Measurements from ENCODE around the gene EYA3. TPM values are rescaled to one million over a fixed set of nuclear protein-coding genes. Genes with fewer than 3 reads are reported as not detected.
A peak's percentile ranks its signal among the peaks of the same experiment; 100 is the strongest.

The EYA3 gene
- total and polyA plus RNA-seq, 2 of the 4 experiments (the other 2 are of a cell fraction) = 9.1 to 17.6 TPM

- no peak for TF ChIP-seq MAZ (IDR thresholded peaks at IDR 0.05; ENCODE audit: borderline replicate concordance, low read depth, low read length)
These were observed 21.8 kb downstream of the EYA3 start (continued) for GRCh38 chr1:28066393-28067154.

GRCh38 chr1:28064064-28064463, 24.3 kb downstream of the EYA3 start:
- no TSS peak for BruUV-seq (replicated peaks)
- Histone ChIP-seq H3K9me3 (ENCODE audit: control insufficient read depth, insufficient read depth, low read length) (no peaks in the 10 kb centered on the region), H2AK5ac (ENCODE audit: low read depth, low read length) (no peak overlapping the region), H3K23ac (ENCODE audit: low read depth, low read length) (no peak overlapping the region), H3K18ac (ENCODE audit: low read depth, low read length) (no peak overlapping the region), H4K91ac (ENCODE audit: insufficient read depth, low read depth, low read length) (no peak overlapping the region), H2BK5ac (ENCODE audit: low read depth, low read length, poor library complexity, severe bottlenecking) (peak overlapping the region; percentile 29), H4K8ac (ENCODE audit: low read depth in 2 of 2, low read length in 2 of 2) (no peak overlapping the region), H3K4me1 (ENCODE audit: control insufficient read depth, insufficient read depth, low read length) (peaks cover 3% of the 10 kb centered on the region; the same call in 1 of the 2 replicates), H3K14ac (replicated peaks; ENCODE audit: low read depth, low read length) (no peak overlapping the region), H3K56ac (ENCODE audit: extremely low read depth, insufficient read depth, low read length) (no peak overlapping the region), H3K9ac (ENCODE audit: low read depth, low read length) (no peak overlapping the region), H3K4me3 (ENCODE audit: insufficient read depth, low read depth, low read length) (no peak overlapping the region), H3K4ac (ENCODE audit: low read depth, low read length) (no peak overlapping the region), H3K4me2 (ENCODE audit: low read depth, low read length) (peak overlapping the region; percentile 38; the same call in 1 of the 2 replicates), H3K9me1 (ENCODE audit: insufficient read depth, low read length) (no peaks in the 10 kb centered on the region; the same call in 1 of the 2 replicates), H2AFZ (replicated peaks; ENCODE audit: low read length, poor library complexity) (no peak overlapping the region), H3K79me1 (ENCODE audit: low read depth in 1 of 2, low read length in 2 of 2) (peaks cover 10 to 44% of the 10 kb centered on the region in 2 experiments; a peak in 3 of 4 replicates), H2BK120ac (ENCODE audit: low read depth, low read length) (no peak overlapping the region), H2AK9ac (replicated peaks; ENCODE audit: low read depth, low read length, poor library complexity) (no peak overlapping the region), H2BK20ac (ENCODE audit: low read depth, low read length) (no peak overlapping the region), H4K5ac (ENCODE audit: low read depth, low read length) (no peak overlapping the region), H3K27ac (ENCODE audit: insufficient read depth, low read length) (no peak overlapping the region), H4K20me1 (ENCODE audit: insufficient read depth, low read length) (no peaks in the 10 kb centered on the region), H2BK15ac (ENCODE audit: low read depth, low read length) (no peak overlapping the region), H3K27me3 (ENCODE audit: control insufficient read depth, insufficient read depth, low read length) (no peaks in the 10 kb centered on the region), H3K36me3 (ENCODE audit: control insufficient read depth, insufficient read depth, low read length) (no peaks in the 10 kb centered on the region; the same call in 1 of the 2 replicates)
- DNase-seq (peak; percentile 83), ATAC-seq (ENCODE audit: low read depth) (peak; percentile 40; the same call in 1 of the 2 replicates)
- TF ChIP-seq BHLHE40 (IDR thresholded peaks at IDR 0.05; ENCODE audit: low read depth, low read length) = no peak
- peak; percentile 42; the same call in 1 of the 2 replicates for TF ChIP-seq FOS (IDR thresholded peaks at IDR 0.05; ENCODE audit: low read depth, low read length)
- no CpG with 5 or more reads among the region's 5 CpGs for WGBS, 2 experiments (ENCODE audit: extremely low coverage in 2 of 2, insufficient read length in 1 of 2)
- CTCF ChIA-PET = interaction anchor here (0.6 to 1.7 kb wide), 2 partner anchors 16 to 24 kb away, joined by 3 to 4 read pairs; partner anchors contain the start of gene EYA3
- in situ Hi-C loops (cut with MboI; ENCODE audit: low sequenced_read_pairs) = no loop called here
- dilution Hi-C loops (cut with HindIII; ENCODE audit: low sequenced_read_pairs, unreplicated experiment) = no loop called here
- intact Hi-C loops (cut with micrococcal nuclease) = no loop called here
- POLR2A ChIA-PET (ENCODE audit: unreplicated experiment) = no interaction called here

Data from IMR-90 (cell line).